KMS-11 (cell line): ENCODE data around the gene SIGLEC9.
"Not testable (repeated sequence)": the region's sequence is repeated elsewhere in the genome, so short reads cannot be mapped to it uniquely, and the experiment has no call there.

Experiments
- H2AFZ ChIP-seq: fragments of 200-600 bp; sonication (generic); 2 replicates; pipeline ENCODE4 v1.6.1; 2016; ENCODE audit warnings: antibody characterized with exemption, mixed run types, low read depth
- H3K27ac ChIP-seq: fragments of 200-600 bp; sonication (generic); 2 replicates; pipeline ENCODE4 v1.6.1; 2016; ENCODE audit warnings: mild to moderate bottlenecking, mixed run types
- H3K27me3 ChIP-seq: fragments of 200-600 bp; sonication (generic); 2 replicates; pipeline ENCODE4 v1.6.1; 2017; ENCODE audit warnings: mild to moderate bottlenecking, low read depth, mixed run types, moderate library complexity; ENCODE audit not compliant: insufficient read depth
- H3K36me3 ChIP-seq: fragments of 200-600 bp; sonication (generic); 2 replicates; pipeline ENCODE4 v1.6.1; 2017; ENCODE audit warnings: mild to moderate bottlenecking, mixed run types; ENCODE audit not compliant: insufficient read depth
- H3K4me1 ChIP-seq: fragments of 200-600 bp; sonication (generic); 2 replicates; pipeline ENCODE4 v1.6.1; 2016; ENCODE audit warnings: mild to moderate bottlenecking, low read depth, mixed run types; ENCODE audit not compliant: poor library complexity, severe bottlenecking
- H3K4me2 ChIP-seq: fragments of 200-600 bp; sonication (generic); 2 replicates; pipeline ENCODE4 v1.7.0; 2016; ENCODE audit warnings: mild to moderate bottlenecking, mixed run types
- H3K4me3 ChIP-seq: fragments of 200-600 bp; sonication (generic); IDR thresholded peaks from 2 replicates; pipeline ENCODE4 v1.6.1; 2017; ENCODE audit warnings: low read depth, low read length, mixed read lengths; ENCODE audit not compliant: insufficient read depth
- H3K79me2 ChIP-seq: fragments of 200-600 bp; sonication (generic); 2 replicates; pipeline ENCODE4 v1.6.1; 2016; ENCODE audit warnings: low read depth, mixed run types; ENCODE audit not compliant: insufficient read depth
- H3K9ac ChIP-seq: fragments of 200-600 bp; sonication (generic); 2 replicates; pipeline ENCODE4 v1.6.1; 2016; ENCODE audit warnings: mild to moderate bottlenecking, mixed run types
- H4K20me1 ChIP-seq: fragments of 200-600 bp; sonication (generic); 2 replicates; pipeline ENCODE4 v1.6.1; 2016; ENCODE audit warnings: mild to moderate bottlenecking, mixed run types; ENCODE audit not compliant: insufficient read depth
- CTCF ChIP-seq: fragments of 200-600 bp; sonication (generic); conservative IDR thresholded peaks from 2 replicates; pipeline ENCODE4 v1.6.1; 2017; ENCODE audit warnings: low read depth, mild to moderate bottlenecking, antibody characterized with exemption, low read length, moderate library complexity, mixed read lengths

The SIGLEC9 gene

GRCh38 chr19:51164215-51164614, 39.5 kb downstream of the SIGLEC9 start:
- Histone ChIP-seq H4K20me1 (no peaks in the 10 kb centered on the region), H3K4me2 (no peak overlapping the region), H3K27me3 (no peaks in the 10 kb centered on the region; the same call in none of the 2 replicates), H3K79me2 (no peaks in the 10 kb centered on the region), H3K9ac (no peak overlapping the region), H3K27ac (no peak overlapping the region), H2AFZ (no peak overlapping the region), H3K36me3 (no peaks in the 10 kb centered on the region), H3K4me3 (no peak overlapping the region), H3K4me1 (no peaks in the 10 kb centered on the region)
- no peak for TF ChIP-seq CTCF

GRCh38 chr19:51166846-51167490, 42.3 kb downstream of the SIGLEC9 start:
- H3K36me3 ChIP-seq: no peaks in the 10 kb centered on the region
- TF ChIP-seq CTCF: no peak
- no peak overlapping the region for H3K27ac ChIP-seq
- no peak overlapping the region for H3K4me2 ChIP-seq
- H4K20me1 ChIP-seq: no peaks in the 10 kb centered on the region
- no peaks in the 10 kb centered on the region for H3K79me2 ChIP-seq
- H2AFZ ChIP-seq: no peak overlapping the region
- no peaks in the 10 kb centered on the region for H3K4me1 ChIP-seq
- no peak overlapping the region for H3K4me3 ChIP-seq
- no peak overlapping the region for H3K9ac ChIP-seq
- H3K27me3 ChIP-seq: no peaks in the 10 kb centered on the region; the same call in 1 of the 2 replicates

- Histone ChIP-seq H3K27me3 (no peaks in the 10 kb centered on the region; the same call in 1 of the 2 replicates), H3K4me1 (no peaks in the 10 kb centered on the region), H3K4me3 (no peak overlapping the region), H3K36me3 (no peaks in the 10 kb centered on the region), H2AFZ (no peak overlapping the region), H3K4me2 (no peak overlapping the region), H3K27ac (no peak overlapping the region), H3K9ac (no peak overlapping the region), H4K20me1 (no peaks in the 10 kb centered on the region), H3K79me2 (no peaks in the 10 kb centered on the region)
- TF ChIP-seq CTCF: no peak
Measured at GRCh38 chr19:51168564-51169282, 44.0 kb downstream of the SIGLEC9 start.

GRCh38 chr19:51169283-51169918, 44.7 kb downstream of the SIGLEC9 start:
- H3K27me3 ChIP-seq, H3K9ac ChIP-seq, H2AFZ ChIP-seq, H4K20me1 ChIP-seq, H3K4me3 ChIP-seq, H3K27ac ChIP-seq, H3K4me1 ChIP-seq, H3K79me2 ChIP-seq, H3K36me3 ChIP-seq, H3K4me2 ChIP-seq: not testable (repeated sequence)
- TF ChIP-seq CTCF: peak; percentile 63
